Pulmonary artery endothelial cell (primary cell): Measurements from ENCODE around the gene CFAP52. TPM values are rescaled to one million over a fixed set of nuclear protein-coding genes. Genes with fewer than 3 reads are reported as not detected.
"Not testable (repeated sequence)": the region's sequence is repeated elsewhere in the genome, so short reads cannot be mapped to it uniquely, and the experiment has no call there.

Experiments
- DNase-seq: peaks from one replicate; pipeline ENCODE4 v3.0.0-alpha.2; 2011; ENCODE audit warnings: low read depth, low spot score
- total RNA-seq: library from RNA; depleted of rRNA; stranded (reverse); fragments of >200 nt; gene quantifications from 2 replicates; pipeline ENCODE4 v1.2.3, GENCODE V29; 2014

The CFAP52 gene
- total RNA-seq, 1 donor from 2014 or later, result not detected

- no peak for DNase-seq
These were observed 69.6 kb downstream of the CFAP52 start for GRCh38 chr17:9645851-9646545.

DNA sequence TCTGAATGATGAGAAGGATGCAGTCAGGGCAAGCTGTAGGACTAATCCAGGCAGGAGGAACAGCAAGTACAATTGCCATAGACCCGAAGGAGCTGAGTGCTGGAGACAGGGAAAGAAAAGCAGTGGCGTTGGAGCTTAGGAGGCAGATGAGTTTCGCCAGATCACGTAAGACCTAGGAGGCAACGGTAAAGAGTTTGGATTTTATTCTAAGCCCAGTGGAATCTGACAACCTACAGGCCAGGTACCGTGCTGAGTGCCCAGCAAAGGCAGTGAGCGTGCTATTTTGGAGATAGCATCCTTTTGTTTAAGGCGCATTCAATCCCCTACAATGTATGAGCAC, 70.1 kb downstream of the CFAP52 start:
- no peak for DNase-seq

GRCh38 chr17:9647014-9647413, 70.6 kb downstream of the CFAP52 start:
- DNase-seq, result no peak

GRCh38 chr17:9648521-9649110, 72.2 kb downstream of the CFAP52 start:
- DNase-seq, result no peak

DNA sequence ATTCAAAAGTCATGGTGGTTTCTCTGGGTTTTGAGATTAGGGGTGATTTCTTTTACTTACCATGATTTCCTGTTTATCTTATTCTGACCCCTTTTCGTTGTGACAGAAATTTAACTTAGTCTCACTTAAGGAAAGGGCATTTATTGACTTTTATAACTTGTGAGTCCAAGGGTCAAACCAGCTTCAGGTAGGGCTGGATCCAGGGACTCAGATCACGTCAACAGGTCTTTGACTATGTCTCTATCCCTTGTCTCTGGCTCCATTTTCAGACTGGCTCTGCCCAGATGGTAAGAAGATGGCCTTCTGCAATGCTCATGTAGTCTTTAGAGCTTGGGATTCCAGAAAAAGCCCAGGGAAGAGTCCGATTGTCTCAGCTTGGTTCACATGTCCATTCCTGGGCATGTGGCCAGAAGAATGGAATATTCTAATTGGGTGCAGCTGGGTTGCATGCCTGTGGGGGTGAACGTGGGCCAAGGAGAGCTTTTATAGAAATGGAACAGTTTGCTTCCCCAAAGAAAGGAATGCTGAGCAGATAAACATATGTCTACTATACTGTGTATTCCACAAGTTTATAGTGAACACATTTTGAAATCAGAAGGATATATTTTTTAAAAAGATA, 82.3 kb downstream of the CFAP52 start:
- DNase-seq, result no peak

DNA sequence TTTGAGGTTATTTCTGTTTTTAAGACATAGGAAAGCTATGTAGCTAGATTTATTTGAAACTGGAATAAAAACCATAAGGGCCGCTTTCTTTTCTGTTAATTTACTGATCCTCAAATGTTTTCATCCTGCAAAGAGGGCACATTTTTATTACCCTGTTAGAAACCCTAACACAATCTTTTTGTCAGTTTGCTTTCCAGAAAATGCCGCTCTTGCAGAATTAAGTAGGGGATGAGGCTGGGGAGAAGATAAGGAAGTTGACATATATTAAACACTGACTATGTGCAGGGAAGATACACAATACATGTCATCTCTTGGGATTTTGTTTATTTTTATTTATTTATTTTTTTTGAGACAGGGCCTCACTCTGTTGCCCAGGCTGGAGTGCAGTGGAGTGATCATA, 84.6 kb downstream of the CFAP52 start:
- DNase-seq, result no peak

GRCh38 chr17:9663511-9663910, 87.1 kb downstream of the CFAP52 start:
- not testable (repeated sequence) for DNase-seq

GRCh38 chr17:9666461-9667050, 90.1 kb downstream of the CFAP52 start:
- no peak for DNase-seq

DNA sequence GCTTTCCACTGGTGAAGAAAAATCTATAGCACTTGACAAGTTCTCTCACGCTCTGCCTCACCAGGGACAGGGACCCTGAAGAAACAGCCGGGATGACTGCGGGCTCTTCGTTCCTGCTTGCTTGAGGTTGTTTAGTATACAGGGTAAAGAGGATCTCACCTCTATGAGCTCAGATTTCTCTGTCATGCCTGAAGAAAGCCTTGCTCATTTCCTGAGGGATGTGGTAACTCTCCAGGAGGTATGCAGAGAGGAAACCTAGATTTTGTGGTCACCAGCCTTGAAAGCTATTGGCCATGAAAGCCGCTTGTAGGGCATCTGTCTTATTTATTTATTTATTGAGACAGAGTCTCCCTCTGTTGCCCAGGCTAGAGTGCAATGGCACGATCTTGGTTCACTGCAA, 92.1 kb downstream of the CFAP52 start:
- DNase-seq, result no peak

- no peak for DNase-seq
These were observed 93.1 kb downstream of the CFAP52 start for GRCh38 chr17:9669551-9670008.

DNA sequence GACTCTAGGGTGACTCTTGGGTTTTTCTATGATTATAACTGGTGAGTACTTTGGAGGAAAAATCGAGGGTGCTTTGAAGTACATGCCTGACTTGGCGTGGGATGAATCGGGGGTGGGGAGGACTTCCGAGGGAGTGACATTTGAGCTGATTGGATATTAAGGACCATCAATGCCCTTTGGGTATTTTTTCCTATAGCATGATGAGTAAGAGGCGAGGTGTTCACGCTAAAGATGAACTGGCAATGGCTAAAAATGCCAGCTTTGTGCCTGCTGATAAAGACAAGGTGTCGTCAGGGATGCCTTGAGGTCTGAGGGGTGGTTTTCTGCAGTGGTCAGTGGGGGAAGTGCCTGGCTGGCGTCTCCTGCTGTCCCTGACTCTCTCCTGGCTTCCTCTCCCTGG, 94.2 kb downstream of the CFAP52 start:
- DNase-seq, result no peak

DNA sequence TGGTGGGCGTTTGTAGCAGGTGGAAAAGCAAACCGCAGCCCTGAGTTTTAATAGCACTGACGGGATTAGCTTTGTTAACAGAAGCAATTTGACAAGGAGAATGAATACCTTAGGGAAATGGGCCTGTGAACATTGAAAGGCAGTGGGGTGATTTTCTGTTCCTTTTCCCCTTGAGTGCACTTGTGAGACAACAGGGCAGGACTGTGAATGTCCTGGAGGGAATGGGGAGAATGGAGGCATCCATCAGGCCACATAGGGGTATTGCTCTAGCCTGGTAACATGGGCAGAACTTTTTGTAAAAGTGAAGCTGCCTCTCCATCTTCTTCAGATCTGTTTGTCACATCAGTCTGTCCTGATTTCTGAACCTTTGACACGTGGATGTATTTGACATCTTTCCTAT, 95.1 kb downstream of the CFAP52 start:
- no peak for DNase-seq

DNA sequence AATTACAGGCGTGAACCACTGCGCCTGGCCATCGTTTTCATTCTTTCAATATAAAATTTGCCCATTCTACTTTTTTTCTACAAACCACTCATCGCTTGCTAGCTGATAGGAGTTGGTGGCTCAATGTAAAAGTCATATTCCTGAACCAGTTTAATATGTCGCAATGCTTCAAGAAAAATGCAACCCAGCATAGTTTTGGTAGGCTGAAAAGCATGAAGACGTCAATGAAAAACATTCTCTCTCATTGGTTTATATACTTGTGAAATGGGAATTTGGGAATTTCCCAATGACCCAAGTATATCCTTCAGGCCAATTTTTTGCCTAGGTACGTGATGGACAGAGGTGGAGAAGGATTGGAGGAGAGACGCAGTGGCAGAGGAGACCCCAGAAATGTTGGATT, 95.8 kb downstream of the CFAP52 start:
- no peak for DNase-seq

GRCh38 chr17:9672691-9673090, 96.2 kb downstream of the CFAP52 start:
- DNase-seq, result no peak

- DNase-seq, result no peak
These were observed 99.6 kb downstream of the CFAP52 start for GRCh38 chr17:9676084-9676483.

- DNase-seq, result no peak
These were observed 100.4 kb downstream of the CFAP52 start for GRCh38 chr17:9676820-9677310.

- DNase-seq, result no peak
These were observed 101.0 kb downstream of the CFAP52 start for GRCh38 chr17:9677411-9677810.

GRCh38 chr17:9677896-9678295, 101.5 kb downstream of the CFAP52 start:
- DNase-seq, result no peak

DNA sequence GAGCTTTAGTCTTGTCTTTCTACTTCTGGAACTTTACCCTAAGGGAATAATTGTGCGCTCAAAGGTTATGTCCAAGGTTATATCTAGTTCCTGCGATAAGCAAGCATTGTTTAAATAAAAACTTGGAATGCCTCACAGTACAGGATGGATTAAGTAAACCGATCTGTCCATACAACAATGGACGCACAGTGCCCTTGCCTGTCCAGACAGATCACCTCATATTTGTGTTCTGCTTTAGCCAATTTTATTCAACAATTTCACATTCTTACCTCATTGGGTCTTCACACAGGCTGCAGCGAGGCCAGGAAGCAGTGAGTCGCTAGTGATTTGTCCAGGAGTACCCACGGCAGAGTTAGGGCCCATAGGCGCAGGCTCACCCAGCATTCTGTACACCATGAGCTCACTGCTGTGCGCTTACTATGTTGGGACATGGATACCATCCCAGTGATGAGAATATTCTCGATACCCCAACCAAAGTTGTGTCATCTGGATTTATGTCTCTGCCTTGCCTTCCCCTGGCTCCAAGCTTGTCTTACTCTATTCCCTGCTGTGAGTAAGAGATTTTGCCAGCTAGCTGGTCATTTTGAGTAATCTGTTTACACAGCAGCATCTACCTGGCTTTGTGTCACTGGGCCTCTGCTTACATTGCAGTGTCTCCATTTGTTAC, 108.6 kb downstream of the CFAP52 start:
- DNase-seq, result no peak
